ENCODE results near the gene CRIM1. TPM values are rescaled to one million over a fixed set of nuclear protein-coding genes. Genes with fewer than 3 reads are reported as not detected.
A peak's percentile ranks its signal among the peaks of the same experiment; 100 is the strongest.

CRIM1 gene
- polyA plus RNA-seq, 1 donor = 35.6 TPM

GRCh38 chr2:36351736-36352349, 3.7 kb upstream of the CRIM1 start:
- Histone ChIP-seq H3K4me3 (ENCODE audit: low read length) (no peak overlapping the region), H3K9me3 (ENCODE audit: control insufficient read depth, low read depth, low read length) (no peaks in the 10 kb centered on the region), H3K27ac (ENCODE audit: low read length) (no peak overlapping the region), H3K27me3 (ENCODE audit: control insufficient read depth, insufficient read depth, low read length) (no peaks in the 10 kb centered on the region), H3K36me3 (ENCODE audit: control insufficient read depth, insufficient read depth, low read length) (no peaks in the 10 kb centered on the region), H3K4me1 (ENCODE audit: control insufficient read depth, insufficient read depth, low read length) (no peaks in the 10 kb centered on the region)
- WGBS (ENCODE audit: insufficient coverage, low lambda C conversion rate) = 8% methylated on average over 2 of the region's 10 CpGs
- DNase-seq = peak in 1 of 2 donors; percentile 45

DNA sequence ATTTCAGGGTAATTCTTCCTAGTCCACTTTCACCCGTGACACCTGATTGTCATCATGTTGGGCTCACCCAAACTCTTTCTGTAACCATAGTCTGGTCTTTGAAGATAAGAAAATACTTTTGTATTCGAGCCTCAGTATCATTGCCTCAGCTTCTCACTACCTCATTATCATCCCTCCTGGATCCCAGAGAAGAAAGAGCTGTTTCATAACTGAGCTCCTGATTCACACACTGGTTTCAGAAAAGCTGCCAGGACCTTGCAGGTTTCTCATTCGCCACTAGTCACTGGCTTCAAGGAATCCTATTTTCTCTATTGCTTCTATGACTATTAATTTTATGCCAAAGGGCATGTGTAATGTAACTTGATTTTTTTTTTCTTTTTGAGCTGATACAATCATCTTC, 2.9 kb upstream of the CRIM1 start:
- Histone ChIP-seq H3K27ac (ENCODE audit: low read length) (no peak overlapping the region), H3K4me3 (ENCODE audit: low read length) (no peak overlapping the region), H3K4me1 (ENCODE audit: control insufficient read depth, insufficient read depth, low read length) (no peaks in the 10 kb centered on the region), H3K9me3 (ENCODE audit: control insufficient read depth, low read depth, low read length) (no peaks in the 10 kb centered on the region), H3K27me3 (ENCODE audit: control insufficient read depth, insufficient read depth, low read length) (no peaks in the 10 kb centered on the region), H3K36me3 (ENCODE audit: control insufficient read depth, insufficient read depth, low read length) (no peaks in the 10 kb centered on the region)
- DNase-seq = no peak
- no CpG with 5 or more reads among the region's 3 CpGs for WGBS (ENCODE audit: insufficient coverage, low lambda C conversion rate)

DNA sequence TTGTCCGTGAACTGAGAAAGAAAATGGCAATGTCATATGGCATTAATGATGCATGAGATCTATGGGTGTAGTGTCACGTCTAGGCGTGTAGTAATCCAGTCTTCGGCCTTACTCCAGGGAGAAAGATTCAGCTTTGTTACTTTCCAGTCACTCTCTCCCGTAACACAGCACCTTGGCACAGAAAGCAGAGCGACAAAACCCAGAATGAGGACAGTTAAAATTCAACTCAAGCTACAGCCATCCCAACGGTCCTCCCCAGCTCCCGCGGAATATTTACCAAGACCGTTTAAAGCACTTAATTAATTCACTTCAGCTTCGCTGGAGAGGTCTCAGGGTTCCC, 797 bp upstream of the CRIM1 start:
- no peaks in the 10 kb centered on the region for H3K36me3 ChIP-seq (ENCODE audit: control insufficient read depth, insufficient read depth, low read length)
- no peaks in the 10 kb centered on the region for H3K9me3 ChIP-seq (ENCODE audit: control insufficient read depth, low read depth, low read length)
- no peak for DNase-seq
- peaks cover 6% of the 10 kb centered on the region for H3K4me1 ChIP-seq (ENCODE audit: control insufficient read depth, insufficient read depth, low read length)
- peak overlapping the region; percentile 61 for H3K4me3 ChIP-seq (ENCODE audit: low read length)
- H3K27me3 ChIP-seq (ENCODE audit: control insufficient read depth, insufficient read depth, low read length) = no peaks in the 10 kb centered on the region
- no CpG with 5 or more reads among the region's 11 CpGs for WGBS (ENCODE audit: insufficient coverage, low lambda C conversion rate)
- H3K27ac ChIP-seq (ENCODE audit: low read length) = peak overlapping the region; percentile 56

DNA sequence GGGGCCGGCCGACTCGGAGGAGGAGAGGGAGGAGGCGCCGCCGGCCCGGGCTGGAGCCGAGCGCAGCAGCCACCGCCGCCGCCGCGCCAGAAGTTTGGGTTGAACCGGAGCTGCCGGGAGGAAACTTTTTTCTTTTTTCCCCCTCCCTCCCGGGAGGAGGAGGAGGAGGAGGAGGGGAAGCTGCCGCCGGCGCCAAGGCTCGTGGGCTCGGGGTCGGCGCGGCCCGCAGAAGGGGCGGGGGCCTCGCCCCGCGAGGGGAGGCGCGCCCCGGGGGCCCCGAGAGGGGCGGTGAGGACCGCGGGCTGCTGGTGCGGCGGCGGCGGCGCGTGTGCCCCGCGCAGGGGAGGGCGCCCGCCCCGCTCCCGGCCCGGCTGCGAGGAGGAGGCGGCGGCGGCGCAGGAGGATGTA, 316 bp downstream of the CRIM1 start:
- Histone ChIP-seq H3K27ac (ENCODE audit: low read length) (peak overlapping the region; percentile 66), H3K36me3 (ENCODE audit: control insufficient read depth, insufficient read depth, low read length) (no peaks in the 10 kb centered on the region), H3K4me3 (ENCODE audit: low read length) (peak overlapping the region; percentile 85), H3K27me3 (ENCODE audit: control insufficient read depth, insufficient read depth, low read length) (no peaks in the 10 kb centered on the region), H3K4me1 (ENCODE audit: control insufficient read depth, insufficient read depth, low read length) (peaks cover 6% of the 10 kb centered on the region), H3K9me3 (ENCODE audit: control insufficient read depth, low read depth, low read length) (no peaks in the 10 kb centered on the region)
- no CpG with 5 or more reads among the region's 55 CpGs for WGBS (ENCODE audit: insufficient coverage, low lambda C conversion rate)
- DNase-seq = peak in 1 of 2 donors; percentile 30

DNA sequence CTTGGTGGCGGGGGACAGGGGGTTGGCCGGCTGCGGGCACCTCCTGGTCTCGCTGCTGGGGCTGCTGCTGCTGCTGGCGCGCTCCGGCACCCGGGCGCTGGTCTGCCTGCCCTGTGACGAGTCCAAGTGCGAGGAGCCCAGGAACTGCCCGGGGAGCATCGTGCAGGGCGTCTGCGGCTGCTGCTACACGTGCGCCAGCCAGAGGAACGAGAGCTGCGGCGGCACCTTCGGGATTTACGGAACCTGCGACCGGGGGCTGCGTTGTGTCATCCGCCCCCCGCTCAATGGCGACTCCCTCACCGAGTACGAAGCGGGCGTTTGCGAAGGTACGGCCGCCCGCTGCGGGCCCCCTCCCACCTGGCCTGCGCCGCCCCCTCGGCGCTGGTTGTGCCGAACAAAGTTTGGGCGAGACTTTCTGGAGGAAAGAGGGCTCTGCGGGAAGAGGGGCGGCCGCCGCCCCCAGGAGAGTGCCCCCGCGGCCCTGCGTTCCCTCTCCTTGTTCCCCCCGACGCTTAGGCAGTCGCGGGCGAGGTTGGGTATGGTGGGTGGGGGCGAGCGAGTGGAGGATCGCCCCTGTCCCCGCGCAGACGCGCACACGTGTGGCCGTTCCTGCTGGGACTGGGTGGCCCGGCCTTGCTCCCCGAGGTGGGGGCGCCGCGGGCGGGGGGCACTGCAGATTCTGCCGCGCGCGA, 866 bp downstream of the CRIM1 start:
- H3K27me3 ChIP-seq (ENCODE audit: control insufficient read depth, insufficient read depth, low read length) = no peaks in the 10 kb centered on the region
- peak; percentile 29 to 77 for DNase-seq

GRCh38 chr2:36356990-36357846, 1.6 kb downstream of the CRIM1 start:
- peak; percentile 38 to 80 for DNase-seq
- Histone ChIP-seq H3K27ac (ENCODE audit: low read length) (peak overlapping the region; percentile 66), H3K36me3 (ENCODE audit: control insufficient read depth, insufficient read depth, low read length) (no peaks in the 10 kb centered on the region), H3K27me3 (ENCODE audit: control insufficient read depth, insufficient read depth, low read length) (no peaks in the 10 kb centered on the region), H3K4me1 (ENCODE audit: control insufficient read depth, insufficient read depth, low read length) (peaks cover 6% of the 10 kb centered on the region), H3K9me3 (ENCODE audit: control insufficient read depth, low read depth, low read length) (no peaks in the 10 kb centered on the region), H3K4me3 (ENCODE audit: low read length) (peak overlapping the region; percentile 85)
- WGBS (ENCODE audit: insufficient coverage, low lambda C conversion rate) = 0% methylated on average over 7 of the region's 53 CpGs

More for the DNA sequence above, 866 bp downstream of the CRIM1 start:
- Histone ChIP-seq H3K36me3 (ENCODE audit: control insufficient read depth, insufficient read depth, low read length) (no peaks in the 10 kb centered on the region), H3K9me3 (ENCODE audit: control insufficient read depth, low read depth, low read length) (no peaks in the 10 kb centered on the region), H3K27ac (ENCODE audit: low read length) (peak overlapping the region; percentile 66), H3K4me3 (ENCODE audit: low read length) (peak overlapping the region; percentile 85), H3K4me1 (ENCODE audit: control insufficient read depth, insufficient read depth, low read length) (peaks cover 6% of the 10 kb centered on the region)
- WGBS (ENCODE audit: insufficient coverage, low lambda C conversion rate) = no CpG with 5 or more reads among the region's 74 CpGs

DNA sequence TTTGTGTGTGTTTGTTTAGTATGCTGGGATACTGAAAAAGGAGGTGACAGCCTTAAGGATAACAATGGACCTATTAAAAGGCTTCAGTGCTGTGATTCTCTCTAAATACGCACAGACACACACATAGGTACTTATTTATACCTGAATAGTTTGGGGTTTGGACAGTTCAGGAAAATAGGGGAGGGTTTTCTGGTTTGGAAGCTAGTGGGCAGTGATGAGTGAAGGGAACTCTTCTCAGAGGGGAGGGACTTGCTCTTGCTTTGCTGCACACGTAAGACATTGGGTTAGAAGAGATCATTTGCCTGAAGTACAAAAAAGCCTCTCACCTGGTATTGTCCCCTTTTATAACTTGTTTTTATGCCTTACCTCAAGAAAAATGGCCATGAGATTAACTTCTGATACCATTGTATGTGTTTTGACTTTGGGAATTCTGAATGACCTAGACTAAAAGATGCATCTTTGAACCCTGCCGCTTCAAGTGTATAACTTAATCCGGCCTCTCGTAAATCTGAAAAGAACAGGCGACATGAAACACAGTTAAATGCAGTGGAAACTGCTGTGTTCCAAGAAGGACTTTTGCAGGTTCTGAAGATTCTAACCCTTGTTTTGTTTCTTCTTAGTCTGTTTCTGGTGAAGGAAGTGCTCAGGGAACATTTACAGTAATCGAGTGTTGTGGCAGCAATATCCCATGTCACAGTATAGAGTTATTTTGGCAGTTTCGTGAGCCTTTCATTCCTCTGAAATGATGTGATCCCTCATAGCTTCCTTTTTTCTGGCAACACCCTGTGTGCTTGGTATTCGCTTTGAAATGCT, 2.5 kb downstream of the CRIM1 start:
- H3K36me3 ChIP-seq (ENCODE audit: control insufficient read depth, insufficient read depth, low read length) = no peaks in the 10 kb centered on the region
- peak overlapping the region; percentile 66 for H3K27ac ChIP-seq (ENCODE audit: low read length)
- 8% methylated on average over 6 of the region's 9 CpGs for WGBS (ENCODE audit: insufficient coverage, low lambda C conversion rate)
- H3K4me3 ChIP-seq (ENCODE audit: low read length) = peak overlapping the region; percentile 85
- no peaks in the 10 kb centered on the region for H3K9me3 ChIP-seq (ENCODE audit: control insufficient read depth, low read depth, low read length)
- no peaks in the 10 kb centered on the region for H3K27me3 ChIP-seq (ENCODE audit: control insufficient read depth, insufficient read depth, low read length)
- peaks cover 6% of the 10 kb centered on the region for H3K4me1 ChIP-seq (ENCODE audit: control insufficient read depth, insufficient read depth, low read length)
- DNase-seq = peak; percentile 37 to 69

- Histone ChIP-seq H3K9me3 (ENCODE audit: control insufficient read depth, low read depth, low read length) (no peaks in the 10 kb centered on the region), H3K36me3 (ENCODE audit: control insufficient read depth, insufficient read depth, low read length) (no peaks in the 10 kb centered on the region), H3K27me3 (ENCODE audit: control insufficient read depth, insufficient read depth, low read length) (no peaks in the 10 kb centered on the region), H3K4me3 (ENCODE audit: low read length) (no peak overlapping the region), H3K27ac (ENCODE audit: low read length) (no peak overlapping the region), H3K4me1 (ENCODE audit: control insufficient read depth, insufficient read depth, low read length) (peaks cover 6% of the 10 kb centered on the region)
- 65% methylated on average over 3 of the region's 5 CpGs for WGBS (ENCODE audit: insufficient coverage, low lambda C conversion rate)
- no peak for DNase-seq
Measured at GRCh38 chr2:36359067-36359466, 3.5 kb downstream of the CRIM1 start.

DNA sequence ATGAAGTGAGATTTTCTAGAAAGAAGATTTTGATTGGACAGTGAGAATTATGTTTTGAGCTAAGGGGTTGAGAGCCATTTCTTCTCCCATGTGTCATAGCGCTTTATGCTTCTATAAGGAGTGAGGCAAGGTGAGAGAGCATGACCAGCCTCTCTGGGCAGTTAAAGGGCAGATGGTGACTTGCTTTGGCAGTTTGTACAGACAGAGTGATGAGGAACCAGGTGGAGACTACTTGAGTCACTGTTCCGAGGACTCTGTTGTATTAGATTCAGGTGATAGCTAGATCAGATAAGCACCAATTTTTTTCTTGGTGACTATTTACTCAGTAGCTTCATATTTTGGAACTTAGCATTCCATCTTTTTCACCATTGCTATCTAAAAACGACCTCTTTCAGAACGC, 4.5 kb downstream of the CRIM1 start:
- no peak for DNase-seq
- Histone ChIP-seq H3K27me3 (ENCODE audit: control insufficient read depth, insufficient read depth, low read length) (no peaks in the 10 kb centered on the region), H3K27ac (ENCODE audit: low read length) (no peak overlapping the region), H3K4me3 (ENCODE audit: low read length) (no peak overlapping the region), H3K9me3 (ENCODE audit: control insufficient read depth, low read depth, low read length) (no peaks in the 10 kb centered on the region), H3K4me1 (ENCODE audit: control insufficient read depth, insufficient read depth, low read length) (peaks cover 6% of the 10 kb centered on the region), H3K36me3 (ENCODE audit: control insufficient read depth, insufficient read depth, low read length) (no peaks in the 10 kb centered on the region)
- 67% methylated on average over 1 of the region's 4 CpGs for WGBS (ENCODE audit: insufficient coverage, low lambda C conversion rate)

GRCh38 chr2:36360834-36361233, 5.3 kb downstream of the CRIM1 start:
- Histone ChIP-seq H3K36me3 (ENCODE audit: control insufficient read depth, insufficient read depth, low read length) (no peaks in the 10 kb centered on the region), H3K27ac (ENCODE audit: low read length) (no peak overlapping the region), H3K4me3 (ENCODE audit: low read length) (no peak overlapping the region), H3K9me3 (ENCODE audit: control insufficient read depth, low read depth, low read length) (no peaks in the 10 kb centered on the region), H3K27me3 (ENCODE audit: control insufficient read depth, insufficient read depth, low read length) (no peaks in the 10 kb centered on the region), H3K4me1 (ENCODE audit: control insufficient read depth, insufficient read depth, low read length) (peaks cover 6% of the 10 kb centered on the region)
- DNase-seq = no peak
- 38% methylated on average over 1 of the region's 1 CpG for WGBS (ENCODE audit: insufficient coverage, low lambda C conversion rate)

Data from large intestine (tissue), 3 donors.